Activated T-helper 1 cell treated with anti-CD3 and anti-CD28 coated beads, Interleukin-12 subunit alpha, Interleukin-12 subunit beta, Interleukin-2, Interleukin-4 antibody, amounts not matched to agents 30 ng/mL and 10 ng/mL and 1 ng/mL, durations not matched to agents 14 hours and 24 hours and 36 hours (primary cell): ENCODE results near the gene DCAF5. TPM values are rescaled to one million over a fixed set of nuclear protein-coding genes. Genes with fewer than 3 reads are reported as not detected.
"Not testable (repeated sequence)": the region's sequence is repeated elsewhere in the genome, so short reads cannot be mapped to it uniquely, and the experiment has no call there.

Source experiments
- DNase-seq: peaks from one replicate; pipeline ENCODE4 v3.0.0; 2021; ENCODE audit warnings: low spot score
- H3K27ac Mint-ChIP-seq: one replicate; pipeline ENCODE4 v1.8.0; 2021; ENCODE audit warnings: mild to moderate bottlenecking, mixed read lengths
- H3K27me3 Mint-ChIP-seq: one replicate; pipeline ENCODE4 v1.8.0; 2022; ENCODE audit warnings: mild to moderate bottlenecking, moderate library complexity, mixed read lengths; ENCODE audit not compliant: insufficient read depth
- H3K36me3 Mint-ChIP-seq: one replicate; pipeline ENCODE4 v1.8.0; 2021; ENCODE audit warnings: low read depth, mixed read lengths
- H3K4me1 Mint-ChIP-seq: one replicate; pipeline ENCODE4 v1.8.0; 2021; ENCODE audit warnings: low read depth, mixed read lengths
- H3K4me3 Mint-ChIP-seq: one replicate; pipeline ENCODE4 v1.8.0; 2021; ENCODE audit warnings: mild to moderate bottlenecking, moderate library complexity, mixed read lengths
- H3K9me3 Mint-ChIP-seq: one replicate; pipeline ENCODE4 v1.8.0; 2021; ENCODE audit warnings: mixed read lengths
- intact Hi-C: fragments of 100-400 bp; cut with micrococcal nuclease; formaldehyde crosslinking; loops from one replicate; pipeline ENCODE4 v1.15.1; 2024
- total RNA-seq: library from RNA; stranded (reverse); gene quantifications from 2 replicates; pipeline ENCODE4 v1.2.3, GENCODE V29; 2022

The DCAF5 gene
- total RNA-seq, 1 donor from 2014 or later: 29.7 TPM

- H3K36me3 Mint-ChIP-seq: peaks cover 20% of the 10 kb centered on the region
Measured at GRCh38 chr14:69073429-69073828, 79.5 kb downstream of the DCAF5 start.

GRCh38 chr14:69072584-69072983 lies 80.3 kb downstream of the DCAF5 start:
- H3K4me3 Mint-ChIP-seq: no peak overlapping the region
- H3K4me1 Mint-ChIP-seq: peaks cover 7% of the 10 kb centered on the region
- intact Hi-C loops: no loop called here
- peaks cover 16% of the 10 kb centered on the region for H3K36me3 Mint-ChIP-seq
- DNase-seq: no peak
- no peaks in the 10 kb centered on the region for H3K9me3 Mint-ChIP-seq
- no peak overlapping the region for H3K27ac Mint-ChIP-seq
- no peaks in the 10 kb centered on the region for H3K27me3 Mint-ChIP-seq

More at GRCh38 chr14:69073429-69073828, 79.5 kb downstream of the DCAF5 start:
- Mint-ChIP-seq H3K9me3 (no peaks in the 10 kb centered on the region), H3K4me1 (peaks cover 8% of the 10 kb centered on the region), H3K27ac (no peak overlapping the region), H3K27me3 (no peaks in the 10 kb centered on the region), H3K4me3 (no peak overlapping the region)
- no peak for DNase-seq
- intact Hi-C loops: no loop called here

GRCh38 chr14:69068744-69069421 lies 84.0 kb downstream of the DCAF5 start:
- H3K4me1 Mint-ChIP-seq: peaks cover 7% of the 10 kb centered on the region
- peaks cover 14% of the 10 kb centered on the region for H3K36me3 Mint-ChIP-seq
- no peak overlapping the region for H3K4me3 Mint-ChIP-seq
- no peak overlapping the region for H3K27ac Mint-ChIP-seq
- no peaks in the 10 kb centered on the region for H3K27me3 Mint-ChIP-seq
- H3K9me3 Mint-ChIP-seq: no peaks in the 10 kb centered on the region
- intact Hi-C loops: no loop called here
- no peak for DNase-seq

GRCh38 chr14:69066396-69067171 lies 86.3 kb downstream of the DCAF5 start:
- no peak overlapping the region for H3K4me3 Mint-ChIP-seq
- no peaks in the 10 kb centered on the region for H3K4me1 Mint-ChIP-seq
- no peak overlapping the region for H3K27ac Mint-ChIP-seq
- H3K36me3 Mint-ChIP-seq: peaks cover 13% of the 10 kb centered on the region
- no peaks in the 10 kb centered on the region for H3K9me3 Mint-ChIP-seq
- DNase-seq: no peak
- intact Hi-C loops: no loop called here
- H3K27me3 Mint-ChIP-seq: no peaks in the 10 kb centered on the region

- H3K4me1 Mint-ChIP-seq, DNase-seq, H3K9me3 Mint-ChIP-seq: not testable (repeated sequence)
Measured at GRCh38 chr14:69065934-69066333, 87.0 kb downstream of the DCAF5 start.

GRCh38 chr14:69064596-69064995 lies 88.3 kb downstream of the DCAF5 start:
- no peak for DNase-seq
- Mint-ChIP-seq H3K4me1 (no peaks in the 10 kb centered on the region), H3K4me3 (no peak overlapping the region), H3K27me3 (no peaks in the 10 kb centered on the region), H3K9me3 (no peaks in the 10 kb centered on the region), H3K27ac (no peak overlapping the region), H3K36me3 (peaks cover 20% of the 10 kb centered on the region)
- intact Hi-C loops: no loop called here

More at GRCh38 chr14:69065934-69066333, 87.0 kb downstream of the DCAF5 start:
- H3K27me3 Mint-ChIP-seq, H3K27ac Mint-ChIP-seq, H3K4me3 Mint-ChIP-seq: not testable (repeated sequence)
- intact Hi-C loops: loop anchor here (1.0 kb wide), 1 partner anchor 24 kb away; no protein-coding TSS in a partner anchor
- H3K36me3 Mint-ChIP-seq: peaks cover 17% of the 10 kb centered on the region

GRCh38 chr14:69059658-69060623 lies 93.0 kb downstream of the DCAF5 start:
- H3K27me3 Mint-ChIP-seq: no peaks in the 10 kb centered on the region
- H3K36me3 Mint-ChIP-seq: peaks cover 33% of the 10 kb centered on the region
- intact Hi-C loops: no loop called here
- no peak overlapping the region for H3K4me3 Mint-ChIP-seq
- H3K9me3 Mint-ChIP-seq: no peaks in the 10 kb centered on the region
- no peak overlapping the region for H3K27ac Mint-ChIP-seq
- DNase-seq: no peak
- peaks cover 16% of the 10 kb centered on the region for H3K4me1 Mint-ChIP-seq

- no peak overlapping the region for H3K4me3 Mint-ChIP-seq
- DNase-seq: no peak
- no peaks in the 10 kb centered on the region for H3K9me3 Mint-ChIP-seq
- no peaks in the 10 kb centered on the region for H3K27me3 Mint-ChIP-seq
- H3K27ac Mint-ChIP-seq: no peak overlapping the region
- peaks cover 20% of the 10 kb centered on the region for H3K4me1 Mint-ChIP-seq
- H3K36me3 Mint-ChIP-seq: peaks cover 42% of the 10 kb centered on the region
- intact Hi-C loops: no loop called here
Measured at GRCh38 chr14:69055999-69056788, 96.7 kb downstream of the DCAF5 start.

- intact Hi-C loops: no loop called here
- no peak for DNase-seq
- Mint-ChIP-seq H3K9me3 (no peaks in the 10 kb centered on the region), H3K4me3 (no peak overlapping the region), H3K27ac (no peak overlapping the region), H3K27me3 (no peaks in the 10 kb centered on the region), H3K36me3 (peaks cover 40% of the 10 kb centered on the region), H3K4me1 (peaks cover 20% of the 10 kb centered on the region)
Measured at GRCh38 chr14:69055125-69055524, 97.8 kb downstream of the DCAF5 start.

- no peaks in the 10 kb centered on the region for H3K9me3 Mint-ChIP-seq
- peaks cover 41% of the 10 kb centered on the region for H3K36me3 Mint-ChIP-seq
- H3K27me3 Mint-ChIP-seq: no peaks in the 10 kb centered on the region
- no peak overlapping the region for H3K27ac Mint-ChIP-seq
- no peak for DNase-seq
- H3K4me1 Mint-ChIP-seq: peaks cover 17% of the 10 kb centered on the region
- no peak overlapping the region for H3K4me3 Mint-ChIP-seq
- intact Hi-C loops: no loop called here
Measured at GRCh38 chr14:69054030-69054429, 98.9 kb downstream of the DCAF5 start.

GRCh38 chr14:69052181-69052601 lies 100.7 kb downstream of the DCAF5 start:
- DNase-seq: no peak
- H3K9me3 Mint-ChIP-seq: no peaks in the 10 kb centered on the region
- no peak overlapping the region for H3K27ac Mint-ChIP-seq
- peaks cover 4% of the 10 kb centered on the region for H3K4me1 Mint-ChIP-seq
- H3K4me3 Mint-ChIP-seq: no peak overlapping the region
- H3K36me3 Mint-ChIP-seq: peaks cover 41% of the 10 kb centered on the region
- H3K27me3 Mint-ChIP-seq: no peaks in the 10 kb centered on the region
- intact Hi-C loops: no loop called here
